HG02678 (cell line): ENCODE results near the gene IFI44.

Experiments used
- ATAC-seq: cut with Tn5 transposase; IDR thresholded peaks from one replicate; pipeline ENCODE4 v1.9.1; 2021; ENCODE audit warnings: mild to moderate bottlenecking, moderate library complexity; ENCODE audit not compliant: unreplicated experiment

Gene IFI44, protein sequence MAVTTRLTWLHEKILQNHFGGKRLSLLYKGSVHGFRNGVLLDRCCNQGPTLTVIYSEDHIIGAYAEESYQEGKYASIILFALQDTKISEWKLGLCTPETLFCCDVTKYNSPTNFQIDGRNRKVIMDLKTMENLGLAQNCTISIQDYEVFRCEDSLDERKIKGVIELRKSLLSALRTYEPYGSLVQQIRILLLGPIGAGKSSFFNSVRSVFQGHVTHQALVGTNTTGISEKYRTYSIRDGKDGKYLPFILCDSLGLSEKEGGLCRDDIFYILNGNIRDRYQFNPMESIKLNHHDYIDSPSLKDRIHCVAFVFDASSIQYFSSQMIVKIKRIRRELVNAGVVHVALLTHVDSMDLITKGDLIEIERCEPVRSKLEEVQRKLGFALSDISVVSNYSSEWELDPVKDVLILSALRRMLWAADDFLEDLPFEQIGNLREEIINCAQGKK

DNA sequence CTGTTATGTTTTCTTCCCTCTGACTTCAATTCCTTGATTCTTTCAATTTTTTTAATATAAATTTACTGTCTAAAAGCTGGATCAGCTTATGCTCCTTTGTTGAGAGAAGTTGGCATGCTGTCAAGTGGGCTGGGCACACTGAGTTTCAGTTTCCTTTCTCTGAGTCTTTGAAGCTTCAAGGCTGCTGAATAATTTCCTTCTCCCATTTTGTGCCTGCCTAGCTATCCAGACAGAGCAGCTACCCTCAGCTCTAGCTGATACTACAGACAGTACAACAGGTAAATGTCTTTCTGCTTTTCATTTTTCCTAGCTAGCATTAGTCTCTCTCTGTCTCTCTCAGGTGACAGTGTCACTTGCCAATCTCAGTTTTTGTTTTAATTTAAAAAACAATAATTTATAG is at the start of gene IFI44:
TSS of gene IFI44 (plus strand) at position 204 of the 400 bp plus-strand sequence. CDS start 365 bp downstream, outside the sequence.
- ATAC-seq, result peak; percentile 81

DNA sequence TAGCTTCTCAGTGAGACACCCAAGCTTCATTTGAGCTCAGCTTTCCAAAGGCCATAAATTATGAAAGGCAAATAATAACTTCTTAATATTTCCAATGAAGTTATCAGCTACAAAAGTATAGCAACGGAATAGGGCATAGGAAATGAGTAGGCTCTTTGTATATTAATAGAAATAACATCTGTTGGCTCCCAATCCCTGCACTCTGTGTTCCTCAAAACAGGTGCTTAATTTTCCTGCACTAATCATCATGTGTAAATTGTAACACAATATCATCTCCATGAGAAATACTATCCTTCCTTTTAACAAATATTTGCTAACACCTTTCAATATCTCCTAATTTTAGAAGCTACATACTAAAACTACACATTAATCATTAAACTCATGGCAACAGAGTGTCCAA is 48.6 kb upstream of the IFI44 start:
- ATAC-seq, result no peak

DNA sequence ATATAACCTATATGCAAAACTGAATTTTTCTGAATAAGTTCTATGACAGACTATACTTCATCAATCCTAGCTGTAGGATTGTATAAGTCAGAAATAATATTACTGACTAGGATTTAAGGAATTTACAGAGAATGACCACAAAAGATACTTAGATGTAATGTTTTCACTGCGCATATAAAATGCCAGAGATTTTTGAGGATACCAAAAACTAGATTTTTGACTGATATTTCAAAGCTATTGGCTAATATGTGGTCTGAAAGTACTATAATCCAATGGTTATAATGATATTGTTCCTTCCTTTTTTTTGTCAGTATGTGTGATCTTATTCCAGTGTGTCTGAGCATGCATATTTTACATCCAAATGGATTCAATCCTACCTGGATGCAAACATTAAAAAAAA is 46.4 kb upstream of the IFI44 start:
- no peak for ATAC-seq

DNA sequence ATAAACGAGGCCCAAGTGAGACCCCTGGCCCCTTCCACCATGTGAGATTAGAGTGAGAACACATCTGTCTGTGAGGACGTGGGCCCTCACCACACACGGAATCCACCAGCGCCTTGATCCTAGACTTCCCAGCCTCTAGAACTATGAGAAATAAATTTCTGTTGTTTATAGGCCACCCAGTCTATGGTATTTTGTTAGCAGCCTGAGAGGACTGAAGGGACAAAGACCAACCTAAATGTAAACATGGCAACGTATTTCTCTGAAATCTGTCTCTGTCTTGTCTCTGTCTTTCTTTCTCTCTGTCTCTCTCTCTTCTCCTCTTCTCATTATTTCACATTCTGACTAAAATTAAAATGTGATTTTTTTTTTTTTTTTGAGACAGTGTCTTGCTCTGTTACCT is 45.0 kb upstream of the IFI44 start:
- ATAC-seq, result no peak

DNA sequence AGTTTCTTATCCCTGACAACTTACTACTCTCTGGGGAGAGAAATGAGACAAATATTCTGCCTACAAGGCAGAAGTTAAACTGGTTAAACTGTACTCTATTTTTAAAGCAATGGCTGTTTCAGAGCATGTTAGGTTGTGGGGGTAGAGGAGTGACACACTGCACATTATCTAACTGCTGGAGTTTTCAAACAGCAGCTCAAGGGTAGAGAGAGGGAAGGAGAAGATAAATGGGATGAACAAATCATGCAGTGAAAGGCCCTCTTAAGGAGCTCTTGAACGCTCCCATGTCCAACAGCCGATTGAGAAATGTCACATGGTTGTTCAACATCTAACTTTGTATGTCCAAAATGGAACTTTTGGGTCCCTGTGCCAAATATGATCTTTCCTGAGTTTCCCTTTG is 43.4 kb upstream of the IFI44 start:
- no peak for ATAC-seq

DNA sequence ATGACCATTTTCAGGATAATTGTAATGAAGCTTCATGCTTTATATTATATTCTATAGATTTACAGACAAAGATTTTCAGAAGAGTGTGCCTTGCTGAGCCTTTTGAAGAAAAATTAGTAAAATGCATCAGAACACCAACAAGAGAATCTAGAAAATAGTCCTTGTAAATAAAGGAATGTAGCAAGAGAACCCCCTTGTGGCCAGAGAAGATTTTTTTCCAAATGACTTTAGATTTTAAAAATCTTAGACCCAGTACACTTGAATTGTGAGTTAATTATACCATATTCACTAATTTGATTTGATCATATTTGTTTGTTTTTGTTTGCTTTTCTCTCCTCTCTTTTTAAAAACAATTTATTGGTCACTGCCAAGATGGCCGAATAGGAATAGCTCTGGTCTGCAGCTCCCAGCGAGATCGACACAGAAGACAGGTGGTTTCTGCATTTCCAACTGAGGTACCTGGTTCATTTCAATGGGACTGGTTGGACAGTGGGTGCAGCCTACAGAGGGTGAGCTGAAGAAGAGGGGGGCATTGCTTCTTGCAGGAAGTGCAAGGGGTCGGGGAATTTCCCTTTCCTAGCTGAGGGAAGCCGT is 42.2 kb upstream of the IFI44 start:
- ATAC-seq, result no peak

DNA sequence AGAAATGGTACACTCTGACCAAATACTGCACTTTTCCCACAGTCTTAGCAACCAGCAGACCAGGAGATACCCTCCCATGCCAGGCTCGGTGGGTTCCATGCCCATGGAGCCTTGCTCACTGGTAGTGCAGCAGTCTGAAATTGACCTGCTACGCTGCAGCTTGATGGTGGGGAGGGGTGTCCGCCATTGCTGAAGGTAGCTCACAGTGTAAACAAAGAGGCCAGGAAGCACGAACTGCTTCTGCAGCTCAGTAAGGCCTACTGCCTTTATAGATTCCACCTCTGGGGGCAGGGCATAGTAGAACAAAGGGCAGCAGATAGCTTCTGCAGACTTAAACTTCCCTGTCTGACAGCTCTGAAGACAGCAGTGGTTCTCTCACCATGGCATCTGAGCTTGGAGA is 41.7 kb upstream of the IFI44 start:
- no peak for ATAC-seq

DNA sequence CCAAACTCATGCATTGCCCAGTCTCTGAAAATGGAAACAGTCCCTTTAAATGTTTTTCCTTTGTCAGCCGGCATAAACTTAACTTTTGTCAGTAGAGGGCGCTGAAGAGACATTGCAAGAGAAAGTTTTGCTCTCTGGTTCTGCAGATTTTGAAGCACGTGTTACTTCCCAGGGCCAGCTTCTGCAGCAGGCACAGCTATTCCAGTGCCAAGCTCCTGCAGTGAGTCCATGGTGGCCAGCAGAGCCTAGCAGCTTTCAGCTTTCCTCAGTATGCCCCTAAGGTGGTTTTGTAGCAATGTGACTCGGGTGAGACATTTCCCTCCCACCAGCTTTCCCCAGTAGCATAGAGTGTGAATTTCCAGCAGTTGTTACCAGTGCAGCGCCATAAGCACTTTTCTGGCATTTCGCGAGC is 32.0 kb upstream of the IFI44 start:
- peak; percentile 48 for ATAC-seq

DNA sequence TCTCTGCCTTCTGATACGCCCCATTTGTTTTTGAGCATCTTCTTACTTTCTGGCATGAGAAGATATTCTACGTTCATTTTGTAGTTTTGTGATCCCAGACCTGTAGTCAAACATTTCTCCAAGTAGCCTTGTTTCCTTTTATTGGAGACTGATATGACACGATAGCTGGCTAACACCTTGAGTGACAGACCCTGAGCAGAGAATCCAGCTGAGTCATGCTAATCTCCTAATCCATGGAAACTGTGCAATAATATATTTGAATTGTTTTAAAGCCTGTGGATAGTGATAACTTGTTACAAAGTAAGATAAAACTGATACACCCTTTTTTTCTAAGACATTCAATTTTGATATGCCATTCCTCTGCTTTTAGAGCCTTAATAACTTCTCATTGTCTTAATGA is 30.6 kb upstream of the IFI44 start:
- no peak for ATAC-seq

DNA sequence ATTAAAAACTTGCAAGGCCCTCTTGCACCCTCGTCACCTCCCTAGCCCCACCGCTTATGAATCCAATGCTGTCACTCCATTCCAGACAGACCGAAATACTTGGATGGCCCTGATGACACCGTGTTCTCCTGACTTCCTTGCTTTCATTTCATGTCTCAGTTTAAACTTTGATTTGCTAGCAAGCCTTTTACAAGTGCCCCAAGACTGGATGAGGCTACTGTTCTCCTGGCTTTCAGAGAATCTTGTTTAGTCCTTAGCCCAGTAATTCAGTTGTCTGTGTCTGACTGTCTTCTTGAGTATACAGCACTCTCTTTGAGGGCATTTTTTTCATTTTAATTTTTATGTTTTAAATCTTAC is 30.2 kb upstream of the IFI44 start:
- ATAC-seq, result peak; percentile 15

DNA sequence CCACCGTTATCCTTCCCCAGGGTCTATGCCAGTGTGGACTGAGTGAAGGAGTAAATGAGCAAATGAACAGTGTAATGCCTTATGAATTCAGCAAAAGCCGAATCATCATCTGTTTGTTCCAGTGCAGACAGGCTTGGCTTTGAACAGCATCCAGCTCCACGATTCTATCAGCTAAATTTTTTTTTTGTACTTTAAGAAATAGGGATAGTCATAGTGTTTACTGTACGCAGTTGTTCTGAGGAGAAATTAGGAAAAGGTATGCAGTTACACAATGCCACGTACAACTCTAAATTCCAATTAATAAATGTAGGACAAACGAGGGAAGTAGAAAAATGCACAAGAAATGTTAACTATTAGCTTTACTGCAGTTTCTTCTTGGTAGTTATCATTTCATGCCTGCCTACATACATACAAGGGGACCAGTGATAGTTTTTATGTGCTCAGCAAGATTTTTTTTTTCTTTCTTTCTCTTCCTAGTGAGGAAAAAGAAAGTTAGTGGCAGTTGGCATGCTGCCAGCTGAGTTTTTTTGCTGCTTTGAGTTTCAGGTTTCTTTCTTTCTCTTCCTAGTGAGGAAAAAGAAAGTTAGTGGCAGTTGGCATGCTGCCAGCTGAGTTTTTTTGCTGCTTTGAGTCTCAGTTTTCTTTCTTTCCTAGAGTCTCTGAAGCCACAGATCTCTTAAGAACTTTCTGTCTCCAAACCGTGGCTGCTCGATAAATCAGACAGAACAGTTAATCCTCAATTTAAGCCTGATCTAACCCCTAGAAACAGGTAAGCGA is 29.6 kb upstream of the IFI44 start, which contains the start of gene IFI44L:
TSS of gene IFI44L (plus strand) at position 646 of the 777 bp plus-strand sequence. CDS start 7,468 bp downstream, outside the sequence.
- peak; percentile 38 for ATAC-seq

DNA sequence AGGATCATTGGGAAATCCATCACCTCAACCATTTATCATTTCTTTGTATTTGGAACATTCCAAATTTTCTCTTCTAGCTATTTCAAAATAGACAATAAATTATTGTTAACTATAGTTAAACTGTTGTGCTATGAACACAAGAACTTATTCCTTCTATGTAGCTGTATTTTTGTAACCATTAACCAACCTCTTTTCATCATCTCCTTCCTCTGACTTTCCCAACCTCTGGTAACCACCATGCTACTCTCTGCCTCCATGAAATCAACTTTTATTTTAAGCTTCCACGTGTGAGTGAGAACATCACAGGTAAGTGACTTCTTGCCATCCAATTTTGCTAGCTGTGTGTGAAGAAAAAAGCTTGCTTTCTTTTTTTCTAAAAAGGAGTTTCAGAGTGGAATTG is 29.0 kb upstream of the IFI44 start:
- ATAC-seq, result peak; percentile 17

DNA sequence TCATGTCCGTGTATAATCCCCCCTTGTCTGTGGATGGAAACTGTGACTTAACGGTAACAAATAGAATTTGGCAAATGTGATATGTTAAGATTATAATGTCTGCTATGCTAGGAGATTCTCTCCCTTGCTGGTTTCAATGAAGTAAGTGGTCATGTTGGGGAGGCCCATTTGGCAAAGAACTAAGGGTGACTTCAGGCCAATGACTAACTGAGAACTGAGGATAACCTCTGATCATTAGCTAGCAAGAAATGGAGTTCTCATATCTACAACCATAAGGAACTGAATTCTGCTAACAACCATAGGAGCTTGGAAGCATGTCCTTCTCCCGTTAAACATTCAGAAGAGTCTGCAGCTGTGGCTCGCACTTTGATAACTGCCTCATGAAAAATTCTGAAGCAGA is 27.1 kb upstream of the IFI44 start:
- ATAC-seq, result no peak

DNA sequence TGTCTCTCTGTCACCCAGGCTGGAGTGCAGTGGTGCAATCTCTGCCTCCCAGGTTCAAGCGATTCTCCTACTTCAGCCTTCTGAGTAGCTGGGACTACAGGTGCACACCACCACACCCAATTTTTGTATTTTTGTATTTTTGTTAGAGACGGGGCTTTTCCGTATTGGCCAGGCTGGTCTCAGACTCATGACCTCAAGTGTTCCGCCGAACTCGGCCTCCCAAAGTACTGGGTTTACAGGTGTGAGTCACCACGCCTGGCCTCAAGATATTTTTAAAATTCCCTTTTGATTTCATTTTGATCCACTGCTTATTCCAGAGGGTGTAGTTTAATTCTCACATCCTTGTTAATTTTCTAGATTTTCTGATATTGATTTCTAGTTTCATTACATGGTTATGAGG is 25.6 kb upstream of the IFI44 start:
- no peak for ATAC-seq

DNA sequence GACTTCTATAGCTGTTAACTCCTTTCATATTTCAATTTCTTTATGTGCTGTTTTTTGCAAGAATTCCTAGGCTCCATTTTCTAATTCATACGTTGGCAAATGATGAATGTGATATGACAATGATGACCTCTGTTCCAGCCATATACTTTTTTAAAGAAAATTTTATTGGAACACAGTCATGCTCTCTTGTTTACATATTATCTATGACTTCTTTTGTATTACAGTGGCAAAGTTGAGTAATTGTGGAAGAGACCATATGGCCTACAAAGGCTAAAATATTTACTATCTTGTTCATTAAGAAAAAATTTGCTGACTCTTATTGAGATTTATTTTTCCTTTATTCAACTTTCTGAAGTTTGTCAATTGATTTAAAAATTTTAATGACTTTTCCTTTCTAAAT is 22.3 kb upstream of the IFI44 start:
- ATAC-seq, result no peak

DNA sequence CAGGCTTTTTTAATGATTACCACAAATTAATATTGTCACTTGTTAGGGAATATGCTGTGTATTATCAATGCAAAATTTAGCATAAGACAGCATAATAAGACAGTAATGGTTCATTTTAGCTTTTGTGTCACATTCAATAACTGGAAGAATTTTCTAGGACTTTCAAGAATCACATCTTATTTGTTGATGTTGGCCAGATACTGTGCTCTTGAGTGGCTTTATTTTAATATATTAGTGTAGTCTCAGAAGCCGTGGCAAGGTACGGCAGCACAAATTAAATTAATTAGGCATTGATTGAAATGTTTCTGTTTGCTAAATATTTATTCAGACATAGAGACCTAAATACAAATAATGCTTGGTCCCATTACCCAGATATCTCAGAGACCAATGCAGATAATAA is 19.0 kb upstream of the IFI44 start:
- ATAC-seq, result no peak

DNA sequence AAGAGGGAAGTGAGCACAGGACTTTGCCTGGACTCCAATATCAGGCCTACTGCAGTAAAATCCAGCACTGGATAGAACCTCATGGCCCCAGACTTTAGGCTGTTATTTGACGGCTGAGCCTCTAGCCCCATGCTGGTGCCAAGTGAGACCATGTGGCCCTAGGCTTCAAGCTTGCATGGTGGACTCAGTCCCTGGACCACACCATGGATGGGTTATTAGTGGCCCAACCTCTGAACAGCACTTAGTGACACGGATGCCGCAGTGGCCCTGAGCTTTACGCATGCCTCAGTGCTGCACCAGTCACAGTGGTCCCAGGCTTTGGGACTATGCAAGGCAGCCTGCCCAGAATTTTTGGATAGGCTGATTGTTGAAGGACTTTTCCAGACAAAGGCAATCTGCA is 16.4 kb upstream of the IFI44 start:
- no peak for ATAC-seq

DNA sequence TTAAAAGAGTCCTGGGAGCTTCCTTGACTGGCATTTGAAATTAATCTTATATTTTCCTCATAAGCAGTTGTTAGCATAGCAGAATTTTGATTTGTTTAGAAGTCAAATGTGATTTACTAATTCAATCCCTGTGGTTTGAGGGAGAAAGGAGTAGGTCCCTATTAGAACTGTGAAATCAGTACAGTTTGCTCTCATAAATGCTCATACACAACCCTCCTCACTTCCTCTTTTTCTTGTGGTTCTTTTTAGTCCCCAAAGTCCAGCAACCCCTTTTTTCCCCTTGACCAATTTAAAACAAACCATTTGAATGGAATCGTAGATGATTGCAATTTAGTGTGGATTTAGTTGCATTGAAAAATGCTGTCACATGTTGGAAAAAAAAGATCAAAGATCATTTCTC is 9.2 kb upstream of the IFI44 start:
- peak; percentile 70 for ATAC-seq

DNA sequence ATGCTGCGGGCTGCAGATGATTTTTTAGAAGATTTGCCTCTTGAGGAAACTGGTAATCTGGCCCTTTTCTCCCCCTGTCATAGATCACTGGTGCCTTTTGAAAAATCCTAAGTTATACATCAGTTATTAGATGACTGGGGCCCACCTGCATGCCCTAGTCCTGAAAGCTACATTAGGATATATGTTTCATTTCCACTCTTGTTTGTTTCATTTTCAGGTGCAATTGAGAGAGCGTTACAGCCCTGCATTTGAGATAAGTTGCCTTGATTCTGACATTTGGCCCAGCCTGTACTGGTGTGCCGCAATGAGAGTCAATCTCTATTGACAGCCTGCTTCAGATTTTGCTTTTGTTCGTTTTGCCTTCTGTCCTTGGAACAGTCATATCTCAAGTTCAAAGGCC is 8.1 kb upstream of the IFI44 start:
- no peak for ATAC-seq

DNA sequence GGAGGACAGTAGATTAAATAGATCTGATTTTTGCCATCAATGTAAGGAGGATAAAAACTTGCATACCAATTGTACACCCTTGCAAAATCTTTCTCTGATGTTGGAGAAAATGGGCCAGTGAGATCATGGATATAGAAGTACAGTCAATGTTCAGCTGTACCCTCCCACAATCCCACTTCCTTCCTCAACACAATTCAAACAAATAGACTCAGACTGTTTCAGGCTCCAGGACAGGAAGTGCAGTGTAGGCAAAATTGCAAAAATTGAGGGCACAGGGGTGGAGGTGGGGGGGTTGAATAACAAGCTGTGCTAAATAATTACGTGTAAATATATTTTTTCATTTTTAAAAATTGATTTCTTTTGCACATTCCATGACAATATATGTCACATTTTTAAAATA is 3.9 kb upstream of the IFI44 start:
- no peak for ATAC-seq

DNA sequence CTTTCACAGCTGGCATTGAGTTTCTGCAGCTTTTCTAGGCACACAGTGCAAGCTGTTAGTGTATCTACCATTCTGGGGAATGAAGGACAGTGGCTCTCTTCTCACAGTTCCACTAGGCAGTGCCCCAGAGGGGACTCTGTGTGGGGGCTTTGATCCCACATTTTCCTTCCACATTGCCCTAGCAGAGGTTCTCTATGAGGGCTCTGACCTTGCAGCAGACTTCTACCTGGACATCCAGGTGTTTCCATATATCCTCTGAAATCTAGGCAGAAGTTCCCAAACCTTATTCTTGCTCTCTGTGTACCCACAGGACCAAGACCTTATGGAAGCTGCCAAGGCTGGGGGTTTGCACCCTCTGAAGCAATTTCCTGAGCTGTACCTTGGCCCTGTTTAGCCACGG is 2.4 kb upstream of the IFI44 start:
- no peak for ATAC-seq
